D721Med (cell line): Measurements from ENCODE around the gene UMODL1.

ENCODE experiments used
- DNase-seq: peaks from one replicate; pipeline ENCODE4 v3.0.0; 2011; ENCODE audit warnings: low spot score; ENCODE audit not compliant: insufficient read length
- FAIRE-seq: peaks from 2 replicates; lab custom pipeline; 2011; peaks lifted over from hg19 to GRCh38; lab: Jason Lieb, UNC
- CTCF ChIP-seq: IDR thresholded peaks from 2 replicates; pipeline ENCODE4 v1.5.1; 2012; ENCODE audit warnings: mild to moderate bottlenecking, control low read depth; ENCODE audit not compliant: insufficient read depth; ENCODE audit errors: missing control alignments

UMODL1 gene

GRCh38 chr21:42109873-42110525, 38.9 kb downstream of the UMODL1 start:
- TF ChIP-seq CTCF: no peak
- no peak for DNase-seq
- FAIRE-seq: no peak

GRCh38 chr21:42110691-42111469, 39.8 kb downstream of the UMODL1 start:
- FAIRE-seq: no peak
- no peak for TF ChIP-seq CTCF
- no peak for DNase-seq

- DNase-seq (no peak), FAIRE-seq (no peak)
- no peak for TF ChIP-seq CTCF
Measured at GRCh38 chr21:42111470-42111743, 40.3 kb downstream of the UMODL1 start.

- DNase-seq (no peak), FAIRE-seq (no peak)
- no peak for TF ChIP-seq CTCF
Measured at GRCh38 chr21:42111811-42112210, 40.7 kb downstream of the UMODL1 start.

- DNase-seq: no peak
Measured at GRCh38 chr21:42112238-42112637, 41.1 kb downstream of the UMODL1 start.

GRCh38 chr21:42112857-42113256, 41.7 kb downstream of the UMODL1 start:
- TF ChIP-seq CTCF: no peak
- no peak for DNase-seq
- FAIRE-seq: no peak

More at GRCh38 chr21:42112238-42112637, 41.1 kb downstream of the UMODL1 start:
- TF ChIP-seq CTCF: no peak
- no peak for FAIRE-seq

GRCh38 chr21:42113926-42114409, 42.9 kb downstream of the UMODL1 start:
- FAIRE-seq (no peak), DNase-seq (no peak)
- TF ChIP-seq CTCF: no peak
